GM23248 (cell line): ENCODE results near the gene DNASE2. TPM values are rescaled to one million over a fixed set of nuclear protein-coding genes. Genes with fewer than 3 reads are reported as not detected.
"Not testable (repeated sequence)": the region's sequence is repeated elsewhere in the genome, so short reads cannot be mapped to it uniquely, and the experiment has no call there.

Experiments
- DNase-seq: peaks from one replicate; pipeline ENCODE4 v3.0.0-alpha.2; 2015
- H2AFZ ChIP-seq: fragments of 200-600 bp; sonication (generic); 2 replicates; pipeline ENCODE4 v1.6.1; 2016; ENCODE audit warnings: antibody characterized with exemption
- H3F3A ChIP-seq: fragments of 200-600 bp; sonication (generic); 2 replicates; pipeline ENCODE4 v1.6.1; 2016; ENCODE audit warnings: mild to moderate bottlenecking, antibody characterized with exemption, mixed run types; ENCODE audit not compliant: insufficient read depth
- H3K27ac ChIP-seq: fragments of 200-600 bp; sonication (generic); 2 replicates; pipeline ENCODE4 v1.5.1; 2016; ENCODE audit warnings: mild to moderate bottlenecking
- H3K27me3 ChIP-seq: fragments of 200-600 bp; sonication (generic); replicated peaks from 2 replicates; pipeline ENCODE4 v1.6.1; 2016; ENCODE audit warnings: mild to moderate bottlenecking; ENCODE audit not compliant: insufficient read depth
- H3K36me3 ChIP-seq: fragments of 200-600 bp; sonication (generic); 2 replicates; pipeline ENCODE4 v1.6.1; 2016; ENCODE audit warnings: low read depth, mild to moderate bottlenecking
- H3K4me1 ChIP-seq: fragments of 200-600 bp; sonication (generic); 2 replicates; pipeline ENCODE4 v1.6.1; 2016; ENCODE audit warnings: mild to moderate bottlenecking; ENCODE audit not compliant: insufficient read depth
- H3K4me2 ChIP-seq: fragments of 200-600 bp; sonication (generic); one replicate; pipeline ENCODE4 v1.6.1; 2016; ENCODE audit warnings: mild to moderate bottlenecking; ENCODE audit not compliant: unreplicated experiment
- H3K4me3 ChIP-seq: fragments of 200-600 bp; sonication (generic); 2 replicates; pipeline ENCODE4 v1.5.1; 2016; ENCODE audit warnings: mild to moderate bottlenecking
- H3K79me2 ChIP-seq: fragments of 200-600 bp; sonication (generic); 2 replicates; pipeline ENCODE4 v1.6.1; 2016; ENCODE audit warnings: mild to moderate bottlenecking; ENCODE audit not compliant: insufficient read depth
- H3K9ac ChIP-seq: fragments of 200-600 bp; sonication (generic); 2 replicates; pipeline ENCODE4 v1.6.1; 2016; ENCODE audit warnings: mild to moderate bottlenecking
- H3K9me2 ChIP-seq: fragments of 200-600 bp; sonication (generic); 2 replicates; pipeline ENCODE4 v1.6.1; 2016; ENCODE audit warnings: mixed run types, mild to moderate bottlenecking, moderate library complexity; ENCODE audit not compliant: insufficient read depth
- H3K9me3 ChIP-seq: fragments of 200-600 bp; sonication (generic); one replicate; pipeline ENCODE4 v1.6.1; 2017; ENCODE audit warnings: low read depth
- H4K20me1 ChIP-seq: fragments of 200-600 bp; sonication (generic); 2 replicates; pipeline ENCODE4 v1.6.0; 2016; ENCODE audit not compliant: insufficient read depth
- EZH2 ChIP-seq: fragments of 200-600 bp; sonication (generic); IDR thresholded peaks from 2 replicates; pipeline ENCODE4 v1.6.1; 2018; ENCODE audit warnings: antibody characterized with exemption, mild to moderate bottlenecking; ENCODE audit not compliant: insufficient read depth, poor library complexity, severe bottlenecking
- EZH2phosphoT487 ChIP-seq: fragments of 200-600 bp; sonication (generic); IDR thresholded peaks from 2 replicates; pipeline ENCODE4 v1.6.1; 2018; ENCODE audit warnings: antibody characterized with exemption, moderate library complexity, mild to moderate bottlenecking, low read depth; ENCODE audit not compliant: insufficient read depth
- WGBS, 2 experiments: methylation state at CpG; one replicate each; pipeline ENCODE4 v1.1.6; 2015 to 2017; ENCODE audit warnings: low lambda C conversion rate in 2 of 2, low coverage in 1 of 2; ENCODE audit errors: missing lambda C conversion rate in 2 of 2; 5-methylcytosine and 5-hydroxymethylcytosine counted together
- in situ Hi-C: fragments of 300-500 bp; cut with MboI; formaldehyde crosslinking; loops from 2 replicates; pipeline ENCODE4 v1.15.0; 2020
- polyA plus RNA-seq: library from polyadenylated mRNA; unstranded; fragments of >200 nt; fragmentation: Nextera tagmentation; extraction: Ambion mirVana; gene quantifications from 2 replicates; pipeline ENCODE4 v1.2.1, GENCODE V29; 2016
- total RNA-seq: library from RNA; depleted of rRNA; stranded (reverse); fragments of >200 nt; shearing (Covaris generic); gene quantifications from 2 replicates; pipeline ENCODE4 v1.2.3, GENCODE V29; 2014

The DNASE2 gene
- total and polyA plus RNA-seq, 2 experiments from 2014 or later, result 40.9 to 51.7 TPM

DNA sequence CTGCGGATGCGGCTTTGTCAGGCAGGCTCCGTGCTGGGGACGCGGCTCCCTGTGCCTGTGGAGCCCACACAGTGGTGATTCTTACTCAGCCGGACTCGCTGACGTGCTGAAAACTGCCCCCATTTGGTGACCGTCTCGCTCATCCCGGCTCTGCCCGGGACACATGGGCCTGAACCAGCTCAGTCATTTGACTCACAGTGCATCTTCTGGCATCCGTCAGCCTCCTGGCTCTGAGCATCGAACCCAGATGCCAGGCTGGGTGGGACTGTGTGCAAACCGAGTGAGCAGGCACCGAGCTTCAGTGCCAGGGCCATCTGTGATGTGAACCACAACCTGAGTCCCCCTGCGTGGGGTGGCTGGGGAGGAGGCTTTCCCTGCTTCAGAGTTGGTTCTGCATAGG lies 15.2 kb upstream of the DNASE2 start:
- no peak overlapping the region for H2AFZ ChIP-seq
- in situ Hi-C loops, result no loop called here

GRCh38 chr19:12893582-12893981 lies 12.3 kb upstream of the DNASE2 start:
- H3K9me3 ChIP-seq, result no peaks in the 10 kb centered on the region
- DNase-seq, result no peak
- 80 to 92% methylated on average over 5 of the region's 5 CpGs for WGBS, 2 experiments
- H3K4me2 ChIP-seq, result no peak overlapping the region
- no peak overlapping the region for H3K4me3 ChIP-seq
- TF ChIP-seq EZH2phosphoT487, result no peak
- TF ChIP-seq EZH2, result no peak
- H3K27me3 ChIP-seq, result no peaks in the 10 kb centered on the region
- peaks cover 11% of the 10 kb centered on the region; the same call in 1 of the 2 replicates for H3K79me2 ChIP-seq
- H3F3A ChIP-seq, result no peaks in the 10 kb centered on the region
- in situ Hi-C loops, result no loop called here
- no peaks in the 10 kb centered on the region for H4K20me1 ChIP-seq
- peaks cover 3% of the 10 kb centered on the region; the same call in 1 of the 2 replicates for H3K4me1 ChIP-seq
- H3K36me3 ChIP-seq, result no peaks in the 10 kb centered on the region
- no peak overlapping the region for H3K9ac ChIP-seq
- no peak overlapping the region for H2AFZ ChIP-seq
- no peaks in the 10 kb centered on the region for H3K9me2 ChIP-seq
- no peak overlapping the region for H3K27ac ChIP-seq

More for the DNA sequence above, 15.2 kb upstream of the DNASE2 start:
- DNase-seq, result no peak
- 78% methylated on average over 17 of the region's 17 CpGs for WGBS, 2 experiments
- H3K79me2 ChIP-seq, result peaks cover 9% of the 10 kb centered on the region; the same call in 1 of the 2 replicates
- no peaks in the 10 kb centered on the region for H3K36me3 ChIP-seq
- peaks cover 3% of the 10 kb centered on the region; the same call in 1 of the 2 replicates for H3K4me1 ChIP-seq
- no peaks in the 10 kb centered on the region for H3K9me2 ChIP-seq
- H3K4me2 ChIP-seq, result no peak overlapping the region
- no peak overlapping the region for H3K27ac ChIP-seq
- no peaks in the 10 kb centered on the region for H3K9me3 ChIP-seq
- no peak overlapping the region for H3K4me3 ChIP-seq
- no peaks in the 10 kb centered on the region for H3K27me3 ChIP-seq
- no peak for TF ChIP-seq EZH2
- TF ChIP-seq EZH2phosphoT487, result no peak
- H4K20me1 ChIP-seq, result no peaks in the 10 kb centered on the region
- H3F3A ChIP-seq, result no peaks in the 10 kb centered on the region
- H3K9ac ChIP-seq, result no peak overlapping the region

DNA sequence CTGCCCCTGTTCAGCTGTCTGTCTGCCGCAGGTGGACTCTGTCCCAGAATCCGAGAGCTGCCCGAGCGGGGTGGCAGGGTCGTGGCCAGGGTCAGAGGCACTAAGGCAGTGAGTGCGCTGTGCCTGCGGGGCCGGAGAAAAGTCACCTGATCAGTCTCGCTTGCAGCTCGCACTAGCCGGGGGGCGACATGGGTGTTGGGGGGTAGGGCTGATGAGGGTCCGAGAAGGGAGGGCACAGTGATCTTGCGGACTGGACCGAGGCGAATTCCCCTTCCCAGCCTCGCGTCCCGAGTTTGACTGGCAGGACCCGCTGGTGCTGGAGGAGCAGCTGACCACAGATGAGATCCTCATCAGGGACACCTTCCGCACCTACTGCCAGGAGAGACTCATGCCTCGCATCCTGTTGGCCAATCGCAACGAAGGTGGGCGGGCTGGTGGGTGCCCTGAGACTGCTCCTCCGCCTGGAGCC lies 10.3 kb upstream of the DNASE2 start:
- Histone ChIP-seq H3K27ac (no peak overlapping the region), H3K36me3 (no peaks in the 10 kb centered on the region), H2AFZ (peak overlapping the region; percentile 75), H3K79me2 (peaks cover 11% of the 10 kb centered on the region; the same call in 1 of the 2 replicates), H3K4me3 (peak overlapping the region; percentile 85), H3K4me1 (peaks cover 3% of the 10 kb centered on the region; the same call in 1 of the 2 replicates), H3K9me3 (no peaks in the 10 kb centered on the region), H3K27me3 (no peaks in the 10 kb centered on the region), H3K9me2 (no peaks in the 10 kb centered on the region), H4K20me1 (no peaks in the 10 kb centered on the region), H3K4me2 (peak overlapping the region; percentile 92), H3K9ac (peak overlapping the region; percentile 72), H3F3A (no peaks in the 10 kb centered on the region)
- TF ChIP-seq EZH2phosphoT487, result no peak
- TF ChIP-seq EZH2, result no peak
- WGBS, 2 experiments, result 5 to 8% methylated on average over 25 to 26 of the region's 26 CpGs
- in situ Hi-C loops, result no loop called here
- no peak for DNase-seq

DNA sequence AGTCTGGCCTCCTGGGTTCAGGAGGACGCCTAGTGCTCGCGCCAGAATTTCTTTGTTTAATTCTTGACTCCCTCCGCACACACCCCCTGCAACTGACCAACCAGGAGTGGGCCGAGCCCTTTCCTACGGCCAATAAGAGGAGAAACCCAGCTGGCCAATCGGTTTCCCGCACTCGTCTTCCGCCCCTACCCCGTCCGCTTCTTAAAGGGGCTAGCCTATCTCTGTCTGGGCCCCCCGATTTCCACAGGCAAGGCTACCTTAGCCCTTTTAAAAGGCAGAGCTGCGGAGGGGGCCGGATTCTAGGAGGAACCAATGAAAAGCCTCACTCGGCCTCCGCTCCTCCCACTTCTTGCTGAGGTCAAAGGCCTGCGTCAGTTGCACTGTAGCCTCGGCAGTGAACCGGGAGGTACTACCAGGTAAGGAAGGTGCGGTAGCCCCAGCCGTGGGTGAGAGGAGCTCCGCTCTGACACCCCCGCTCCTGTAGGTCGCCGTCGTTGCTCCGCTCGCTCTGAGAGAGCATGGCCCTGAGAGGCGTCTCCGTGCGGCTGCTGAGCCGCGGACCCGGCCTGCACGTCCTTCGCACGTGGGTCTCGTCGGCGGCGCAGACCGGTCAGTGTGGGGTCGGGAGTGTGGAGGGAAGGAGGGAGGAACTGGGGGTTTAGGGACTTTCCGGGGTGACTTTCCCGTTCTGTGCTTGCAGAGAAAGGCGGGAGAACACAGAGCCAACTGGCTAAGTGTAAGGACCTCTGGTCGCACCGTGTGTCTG lies 9.7 kb upstream of the DNASE2 start, which contains the start of gene GCDH:
GCDH (plus strand) TSS at position 374 of the 766 bp plus-strand sequence; CDS start at position 519, 145 bp downstream.
- Histone ChIP-seq H3K9ac (peak within 1 kb of the TSS; percentile 72), H3K79me2 (peaks cover 11% of the 10 kb centered on the region; the same call in 1 of the 2 replicates), H3K36me3 (no peaks in the 10 kb centered on the region), H3F3A (no peaks in the 10 kb centered on the region), H3K4me2 (peak within 1 kb of the TSS; percentile 92), H3K4me3 (peak within 1 kb of the TSS; percentile 85), H3K4me1 (peaks cover 3% of the 10 kb centered on the region; the same call in 1 of the 2 replicates), H3K9me3 (no peaks in the 10 kb centered on the region), H3K27ac (no peak within 1 kb of the TSS), H2AFZ (peak within 1 kb of the TSS; percentile 75), H4K20me1 (no peaks in the 10 kb centered on the region), H3K27me3 (no peaks in the 10 kb centered on the region; the same call in 1 of the 2 replicates), H3K9me2 (no peaks in the 10 kb centered on the region)
- WGBS, 2 experiments, result 1% methylated on average over 49 of the region's 49 CpGs
- TF ChIP-seq EZH2phosphoT487 (no peak), EZH2 (no peak)
- in situ Hi-C loops, result no loop called here
- DNase-seq, result peak; percentile 100

- H3K27me3 ChIP-seq, H4K20me1 ChIP-seq, H3K9me2 ChIP-seq, H3K4me1 ChIP-seq, H3K36me3 ChIP-seq, H3F3A ChIP-seq, H3K9me3 ChIP-seq, H3K9ac ChIP-seq, DNase-seq, in situ Hi-C loops, H3K27ac ChIP-seq: not testable (repeated sequence)
- 35 to 41% methylated on average over 8 to 10 of the region's 10 CpGs for WGBS, 2 experiments
- 0 out of 2 replicates have a peak overlapping the region, but pooled peaks have one; percentile 15 for H2AFZ ChIP-seq
- peak overlapping the region; percentile 39; the same call in 1 of the 2 replicates for H3K4me3 ChIP-seq
- H3K79me2 ChIP-seq, result peaks cover 11% of the 10 kb centered on the region; the same call in 1 of the 2 replicates
- H3K4me2 ChIP-seq, result peak overlapping the region; percentile 77
These were observed 9.1 kb upstream of the DNASE2 start for GRCh38 chr19:12890299-12890786.
